GM18907 (cell line): ENCODE measurements around the gene DMAC1.

ENCODE experiments used
- ATAC-seq: cut with Tn5 transposase; IDR thresholded peaks from one replicate; pipeline ENCODE4 v1.9.1; 2021; ENCODE audit warnings: mild to moderate bottlenecking, moderate library complexity; ENCODE audit not compliant: unreplicated experiment

Gene DMAC1

GRCh38 chr9:7783635-7784063 lies 15.9 kb downstream of the DMAC1 start:
- no peak for ATAC-seq

- ATAC-seq: no peak
Observed at GRCh38 chr9:7782400-7783120, 17.0 kb downstream of the DMAC1 start.

- no peak for ATAC-seq
Observed at GRCh38 chr9:7780261-7780988, 19.2 kb downstream of the DMAC1 start.

- ATAC-seq: no peak
Observed at GRCh38 chr9:7778851-7779600, 20.6 kb downstream of the DMAC1 start.

- no peak for ATAC-seq
Observed at GRCh38 chr9:7777771-7778170, 21.8 kb downstream of the DMAC1 start.

- ATAC-seq: no peak
Observed at GRCh38 chr9:7770111-7770510, 29.5 kb downstream of the DMAC1 start.

- ATAC-seq: no peak
Observed at GRCh38 chr9:7762600-7762999, 37.0 kb downstream of the DMAC1 start.

- ATAC-seq: no peak
Observed at GRCh38 chr9:7760014-7760415, 39.6 kb downstream of the DMAC1 start.

- peak; percentile 100 for ATAC-seq
Observed at GRCh38 chr9:7756088-7756487, 43.5 kb downstream of the DMAC1 start.

GRCh38 chr9:7752481-7752880 lies 47.1 kb downstream of the DMAC1 start:
- no peak for ATAC-seq
